ENCODE results near the gene STK32B.

- no peak for TF ChIP-seq POLR2A (IDR thresholded peaks at IDR 0.05)
- TF ChIP-seq, protein P1, sequence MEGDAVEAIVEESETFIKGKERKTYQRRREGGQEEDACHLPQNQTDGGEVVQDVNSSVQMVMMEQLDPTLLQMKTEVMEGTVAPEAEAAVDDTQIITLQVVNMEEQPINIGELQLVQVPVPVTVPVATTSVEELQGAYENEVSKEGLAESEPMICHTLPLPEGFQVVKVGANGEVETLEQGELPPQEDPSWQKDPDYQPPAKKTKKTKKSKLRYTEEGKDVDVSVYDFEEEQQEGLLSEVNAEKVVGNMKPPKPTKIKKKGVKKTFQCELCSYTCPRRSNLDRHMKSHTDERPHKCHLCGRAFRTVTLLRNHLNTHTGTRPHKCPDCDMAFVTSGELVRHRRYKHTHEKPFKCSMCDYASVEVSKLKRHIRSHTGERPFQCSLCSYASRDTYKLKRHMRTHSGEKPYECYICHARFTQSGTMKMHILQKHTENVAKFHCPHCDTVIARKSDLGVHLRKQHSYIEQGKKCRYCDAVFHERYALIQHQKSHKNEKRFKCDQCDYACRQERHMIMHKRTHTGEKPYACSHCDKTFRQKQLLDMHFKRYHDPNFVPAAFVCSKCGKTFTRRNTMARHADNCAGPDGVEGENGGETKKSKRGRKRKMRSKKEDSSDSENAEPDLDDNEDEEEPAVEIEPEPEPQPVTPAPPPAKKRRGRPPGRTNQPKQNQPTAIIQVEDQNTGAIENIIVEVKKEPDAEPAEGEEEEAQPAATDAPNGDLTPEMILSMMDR (IDR thresholded peaks at IDR 0.05): no peak
Observed at GRCh38 chr4:5471206-5471605, 419.9 kb downstream of the STK32B start.

Measured in heart left ventricle (tissue), 13 donors.